Measurements from ENCODE around the gene GPRC6A.
"Not testable (repeated sequence)": the region's sequence is repeated elsewhere in the genome, so short reads cannot be mapped to it uniquely, and the experiment has no call there.

GPRC6A gene, protein sequence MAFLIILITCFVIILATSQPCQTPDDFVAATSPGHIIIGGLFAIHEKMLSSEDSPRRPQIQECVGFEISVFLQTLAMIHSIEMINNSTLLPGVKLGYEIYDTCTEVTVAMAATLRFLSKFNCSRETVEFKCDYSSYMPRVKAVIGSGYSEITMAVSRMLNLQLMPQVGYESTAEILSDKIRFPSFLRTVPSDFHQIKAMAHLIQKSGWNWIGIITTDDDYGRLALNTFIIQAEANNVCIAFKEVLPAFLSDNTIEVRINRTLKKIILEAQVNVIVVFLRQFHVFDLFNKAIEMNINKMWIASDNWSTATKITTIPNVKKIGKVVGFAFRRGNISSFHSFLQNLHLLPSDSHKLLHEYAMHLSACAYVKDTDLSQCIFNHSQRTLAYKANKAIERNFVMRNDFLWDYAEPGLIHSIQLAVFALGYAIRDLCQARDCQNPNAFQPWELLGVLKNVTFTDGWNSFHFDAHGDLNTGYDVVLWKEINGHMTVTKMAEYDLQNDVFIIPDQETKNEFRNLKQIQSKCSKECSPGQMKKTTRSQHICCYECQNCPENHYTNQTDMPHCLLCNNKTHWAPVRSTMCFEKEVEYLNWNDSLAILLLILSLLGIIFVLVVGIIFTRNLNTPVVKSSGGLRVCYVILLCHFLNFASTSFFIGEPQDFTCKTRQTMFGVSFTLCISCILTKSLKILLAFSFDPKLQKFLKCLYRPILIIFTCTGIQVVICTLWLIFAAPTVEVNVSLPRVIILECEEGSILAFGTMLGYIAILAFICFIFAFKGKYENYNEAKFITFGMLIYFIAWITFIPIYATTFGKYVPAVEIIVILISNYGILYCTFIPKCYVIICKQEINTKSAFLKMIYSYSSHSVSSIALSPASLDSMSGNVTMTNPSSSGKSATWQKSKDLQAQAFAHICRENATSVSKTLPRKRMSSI

GRCh38 chr6:116828983-116829382 lies at the start of gene GPRC6A:
Gene GPRC6A (minus strand): TSS chr6:116829083. CDS start chr6:116829013, 70 bp downstream.
- no peak for DNase-seq

GRCh38 chr6:116877743-116878142 lies 48.9 kb upstream of the GPRC6A start:
- DNase-seq = no peak

DNA sequence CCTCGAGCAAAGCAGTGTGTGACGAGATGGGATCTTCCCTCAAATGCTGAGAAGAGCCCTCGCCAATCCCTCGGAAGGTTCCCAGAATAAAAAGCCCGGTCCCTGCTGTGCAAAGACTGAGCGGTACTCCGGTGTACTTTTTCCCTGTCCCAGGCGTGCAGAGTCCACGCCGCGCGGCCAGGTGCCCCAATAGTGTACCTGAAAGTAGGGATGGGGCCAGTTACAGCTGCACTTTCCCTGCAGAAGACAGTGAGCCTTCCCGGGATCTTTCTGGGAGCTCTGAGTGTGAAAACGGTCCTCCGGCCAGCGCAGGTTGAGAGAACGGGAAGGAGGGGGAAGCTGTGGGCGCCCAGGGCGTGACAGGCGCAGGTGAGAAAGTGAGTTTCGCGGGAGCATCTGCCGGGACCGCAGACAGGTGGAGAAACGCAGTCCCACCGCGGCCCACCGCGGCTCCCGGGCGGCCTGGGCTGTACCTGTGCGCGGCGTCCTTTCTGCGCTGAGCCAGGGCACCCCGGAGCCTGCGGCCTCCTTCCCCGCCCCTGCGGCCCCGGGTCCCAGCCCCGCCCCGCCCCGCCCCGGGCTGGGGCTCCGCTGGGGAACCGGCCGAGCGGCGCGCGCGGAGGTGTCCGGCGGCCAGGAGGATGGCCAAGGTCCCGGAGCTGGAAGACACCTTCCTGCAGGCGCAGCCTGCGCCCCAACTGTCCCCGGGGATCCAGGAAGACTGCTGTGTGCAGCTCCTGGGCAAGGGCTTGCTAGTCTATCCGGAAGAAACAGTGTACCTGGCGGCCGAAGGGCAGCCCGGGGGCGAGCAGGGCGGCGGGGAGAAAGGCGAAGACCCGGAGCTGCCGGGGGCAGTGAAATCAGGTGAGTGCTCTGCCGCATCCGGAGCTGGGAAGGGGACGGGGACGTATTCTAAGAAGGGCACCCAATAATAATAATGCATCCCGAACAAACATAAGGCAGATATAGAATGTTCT lies 48.0 kb upstream of the GPRC6A start, which contains the start of gene RFX6:
RFX6 (plus strand) TSS at position 608 of the 977 bp plus-strand sequence; CDS start at position 642, 34 bp downstream.
- DNase-seq = no peak

DNA sequence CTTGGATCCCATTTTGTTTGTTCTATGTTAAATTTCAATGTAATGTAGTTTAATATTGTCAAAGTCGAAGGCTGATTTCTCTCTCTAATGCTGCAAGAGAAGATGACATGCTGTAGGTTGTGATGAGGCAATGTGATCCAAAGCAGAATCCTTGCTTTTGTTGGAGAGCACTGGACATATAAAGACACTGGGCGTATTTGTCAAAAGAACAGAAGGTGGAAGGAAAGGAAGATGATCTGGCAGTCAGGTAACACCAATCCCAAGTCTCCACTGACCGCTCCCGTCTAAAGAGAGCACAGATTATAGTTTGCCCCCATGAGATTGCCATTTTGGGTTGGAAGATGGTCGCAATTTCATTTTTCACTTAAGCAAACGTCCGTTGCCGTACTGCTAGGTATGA lies 47.2 kb upstream of the GPRC6A start:
- DNase-seq = no peak

DNA sequence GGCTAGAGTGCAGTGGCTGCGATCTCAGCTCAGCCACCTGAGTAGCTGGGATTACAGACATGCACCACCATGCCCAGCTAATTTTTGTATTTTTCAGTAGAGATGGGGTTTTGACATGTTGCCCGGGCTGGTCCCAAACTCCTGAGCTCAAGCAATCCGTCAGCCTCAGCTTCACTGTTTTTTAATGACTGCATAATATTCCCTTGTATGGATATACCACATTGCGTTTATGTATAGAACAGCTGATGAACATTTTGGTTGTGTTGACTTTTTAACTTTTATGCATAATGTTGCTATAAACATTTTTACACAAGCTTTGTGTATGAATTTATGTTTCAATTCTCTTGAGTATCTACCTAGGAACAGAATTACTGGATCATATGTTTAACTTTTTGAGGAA lies 43.9 kb upstream of the GPRC6A start:
- no peak for DNase-seq

GRCh38 chr6:116866281-116866871 lies 37.5 kb upstream of the GPRC6A start:
- DNase-seq = no peak

- no peak for DNase-seq
These were observed 30.4 kb upstream of the GPRC6A start for GRCh38 chr6:116859264-116859663.

GRCh38 chr6:116858060-116858459 lies 29.2 kb upstream of the GPRC6A start:
- DNase-seq = no peak

DNA sequence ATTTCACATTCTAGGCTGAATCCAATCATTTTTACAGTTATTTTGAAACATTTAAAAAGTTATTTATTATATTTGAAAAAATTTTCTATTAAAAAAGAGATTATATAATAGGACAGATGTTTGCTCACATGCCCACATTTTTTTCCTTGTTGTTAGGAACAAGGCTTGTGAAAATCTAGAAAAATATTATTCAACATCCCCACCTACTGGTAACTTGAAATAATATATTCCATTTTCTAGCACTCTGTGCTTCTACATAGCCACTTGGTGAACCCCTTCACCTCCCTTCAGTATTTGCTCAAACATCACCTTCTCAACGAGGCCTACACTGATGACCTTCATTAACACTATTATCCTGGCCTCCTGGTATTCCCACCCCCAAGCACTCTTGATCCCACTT lies 18.3 kb upstream of the GPRC6A start:
- peak; percentile 27 for DNase-seq

- DNase-seq = no peak
These were observed 13.6 kb upstream of the GPRC6A start for GRCh38 chr6:116842459-116842858.

DNA sequence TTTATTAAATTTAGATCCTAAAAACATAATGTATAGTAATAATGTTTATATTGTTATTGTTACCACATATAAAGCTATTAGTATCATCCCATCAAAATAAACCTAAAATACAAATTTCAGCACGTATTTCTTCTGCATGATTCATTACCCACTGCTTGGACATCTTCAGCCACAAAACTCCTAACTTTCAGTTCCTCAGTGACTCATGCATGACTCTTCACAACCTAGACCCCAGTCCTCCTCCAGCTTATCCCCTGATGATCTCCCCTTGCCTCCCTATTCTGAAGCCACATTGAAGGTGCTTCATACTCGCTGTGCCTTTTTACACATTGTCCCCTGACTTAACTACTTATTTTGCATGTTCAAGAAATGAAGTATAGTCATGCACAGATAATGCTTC lies 11.2 kb upstream of the GPRC6A start:
- no peak for DNase-seq

DNA sequence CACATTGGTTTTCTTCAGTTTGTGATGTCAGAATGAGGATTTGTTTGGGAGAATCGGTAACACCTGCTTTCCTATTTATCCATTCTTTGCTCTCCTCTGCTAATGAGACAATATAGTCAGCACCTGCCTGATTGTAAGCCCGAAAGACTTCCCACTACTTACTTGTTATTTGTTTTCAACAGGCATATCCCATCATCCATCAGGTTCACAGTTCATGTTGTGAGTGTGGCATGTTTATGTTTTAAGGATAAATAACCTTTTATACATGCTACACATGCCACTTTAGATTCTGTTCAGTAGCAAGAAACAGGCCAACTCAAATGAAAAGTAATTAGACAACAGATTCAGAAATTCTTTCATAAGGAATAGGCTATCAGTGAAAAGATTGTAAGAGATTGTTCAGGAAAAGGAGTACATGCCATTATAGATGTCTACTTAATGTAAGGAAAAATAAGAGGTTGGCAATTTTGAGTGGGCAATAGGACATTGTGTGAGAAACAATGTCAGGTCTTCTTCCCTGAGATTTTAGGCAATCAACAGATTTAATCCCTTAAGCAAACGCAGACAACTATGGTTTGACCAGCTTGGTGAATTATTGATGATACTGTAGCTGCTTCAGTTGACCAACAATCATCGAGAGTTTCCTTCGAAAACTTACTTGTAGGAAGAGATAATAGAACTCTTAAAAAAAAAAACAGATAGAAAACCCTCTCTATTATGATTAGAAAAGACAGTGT lies 7.9 kb upstream of the GPRC6A start:
- no peak for DNase-seq

GRCh38 chr6:116834526-116834925 lies 5.6 kb upstream of the GPRC6A start:
- DNase-seq = not testable (repeated sequence)

DNA sequence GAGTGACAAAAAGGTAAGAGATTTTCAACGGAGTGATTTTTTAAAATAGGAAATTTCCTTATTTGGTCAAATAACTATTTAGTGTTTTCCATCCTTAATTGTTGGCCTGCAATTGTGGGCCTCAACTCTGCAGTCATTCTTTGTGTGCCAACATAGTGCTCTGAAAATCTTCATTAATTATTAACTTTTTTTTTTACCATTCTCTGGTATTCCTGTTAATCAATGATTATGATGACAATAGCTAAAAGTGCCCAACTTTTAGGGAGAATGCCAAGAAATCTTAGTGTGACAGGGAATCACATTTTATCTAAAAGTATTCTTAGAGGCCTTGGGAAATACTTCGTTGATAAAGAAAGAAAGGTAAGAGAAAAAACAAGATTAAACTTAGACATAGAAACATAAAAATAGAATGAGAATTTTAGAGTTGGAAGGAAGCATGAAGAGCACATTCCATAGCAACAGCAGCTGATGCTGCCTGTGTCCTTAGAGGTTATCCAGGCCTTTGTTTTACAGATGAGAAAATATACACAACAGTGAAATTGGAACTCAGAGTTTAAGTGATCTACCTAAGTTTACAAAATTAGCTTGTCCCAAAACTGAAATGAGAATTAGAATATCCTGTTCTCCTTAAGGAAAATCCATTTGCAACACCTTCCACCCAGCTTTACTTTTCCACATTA lies 1.2 kb downstream of the GPRC6A start:
- no peak for DNase-seq

DNA sequence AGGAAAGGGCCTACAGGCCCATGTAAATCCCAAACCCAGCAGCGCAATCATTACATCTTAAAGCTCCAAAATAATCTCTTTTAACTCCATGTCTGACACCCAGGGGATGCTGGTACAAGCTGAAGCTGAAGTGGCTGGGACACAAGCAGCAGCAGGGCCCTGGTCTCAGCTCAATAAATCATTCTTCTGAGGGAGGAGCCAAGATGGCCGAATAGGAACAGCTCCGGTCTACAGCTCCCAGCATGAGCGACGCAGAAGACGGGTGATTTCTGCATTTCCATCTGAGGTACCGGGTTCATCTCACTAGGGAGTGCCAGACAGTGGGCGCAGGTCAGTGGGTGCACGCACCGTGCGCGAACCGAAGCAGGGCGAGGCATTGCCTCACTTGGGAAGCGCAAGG lies 12.5 kb downstream of the GPRC6A start:
- DNase-seq = not testable (repeated sequence)

GRCh38 chr6:116812051-116812650 lies 16.7 kb downstream of the GPRC6A start:
- DNase-seq = no peak

DNA sequence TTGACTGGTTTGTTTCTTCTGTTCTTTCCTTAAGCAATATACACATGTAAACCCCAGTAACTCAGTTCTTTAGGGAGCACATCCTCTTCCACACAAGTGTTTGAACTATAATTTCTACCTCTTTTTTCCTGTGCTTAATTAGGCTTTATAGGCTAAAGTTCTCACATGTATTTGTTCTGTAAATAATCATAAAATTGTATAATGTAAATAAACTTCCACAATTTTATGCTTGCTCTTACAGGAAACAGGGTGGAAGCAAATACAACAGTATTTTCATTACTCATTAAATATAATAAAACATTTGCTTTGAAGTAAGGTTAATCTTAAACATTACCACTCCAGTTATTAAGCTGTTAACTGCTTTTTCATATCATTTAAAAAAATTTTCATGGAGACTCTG lies 26.9 kb downstream of the GPRC6A start:
- no peak for DNase-seq

GRCh38 chr6:116799945-116800344 lies 28.9 kb downstream of the GPRC6A start:
- DNase-seq = no peak

GRCh38 chr6:116797585-116797984 lies 31.3 kb downstream of the GPRC6A start:
- no peak for DNase-seq

DNA sequence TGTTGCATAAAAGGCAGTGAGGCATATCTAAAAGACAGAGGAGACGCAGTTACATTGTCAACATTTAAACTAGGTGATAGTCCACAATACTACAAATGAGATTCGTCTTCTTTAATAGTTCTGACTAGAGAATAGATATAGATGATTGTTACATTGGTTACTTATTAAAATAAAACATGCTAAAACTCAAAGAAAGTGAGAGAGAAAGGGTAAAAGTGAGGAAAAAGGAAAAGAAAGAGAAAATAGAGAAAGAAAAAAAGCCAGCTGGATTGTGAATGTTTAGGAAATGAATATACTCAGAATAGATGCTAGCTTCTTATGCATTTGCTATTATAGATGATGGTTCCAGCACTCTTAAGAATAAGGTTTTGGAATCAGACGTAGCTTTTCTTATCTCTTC lies 35.7 kb downstream of the GPRC6A start:
- no peak for DNase-seq

Measured in NCI-H524 treated with DMSO at 0.1 percent for 48 hours (cell line).